Astrocyte (in vitro differentiated cells and primary cell): ENCODE measurements around the gene TGFB3. TPM values are rescaled to one million over a fixed set of nuclear protein-coding genes. Genes with fewer than 3 reads are reported as not detected.

Source experiments
- DNase-seq: peaks from one replicate; pipeline ENCODE4 v3.0.0-alpha.2; 2010; ENCODE audit warnings: low read depth
- FAIRE-seq: peaks from 2 replicates; lab custom pipeline; 2011; peaks lifted over from hg19 to GRCh38; lab: Jason Lieb, UNC
- H2AFZ ChIP-seq: 2 replicates; pipeline ENCODE4 v1.6.0; 2012; ENCODE audit warnings: low read depth, low read length, inconsistent platforms
- H3K27ac ChIP-seq: 2 replicates; pipeline ENCODE4 v1.5.1; 2011; ENCODE audit warnings: low read depth, low read length, inconsistent platforms
- H3K27me3 ChIP-seq: 2 replicates; pipeline ENCODE4 v1.6.0; 2011; ENCODE audit warnings: low read length, inconsistent platforms; ENCODE audit not compliant: insufficient read depth
- H3K36me3 ChIP-seq: 2 replicates; pipeline ENCODE4 v1.5.1; 2011; ENCODE audit warnings: low read length, inconsistent platforms; ENCODE audit not compliant: insufficient read depth
- H3K4me1 ChIP-seq: 2 replicates; pipeline ENCODE4 v1.5.1; 2011; ENCODE audit warnings: low read length, inconsistent platforms; ENCODE audit not compliant: insufficient read depth
- H3K4me2 ChIP-seq: 2 replicates; pipeline ENCODE4 v1.6.0; 2012; ENCODE audit warnings: low read length, inconsistent platforms
- H3K4me3 ChIP-seq: 2 replicates; pipeline ENCODE4 v1.5.1; 2011; ENCODE audit warnings: low read depth, mild to moderate bottlenecking, low read length, inconsistent platforms; ENCODE audit not compliant: insufficient read depth
- H3K79me2 ChIP-seq: 2 replicates; pipeline ENCODE4 v1.6.0; 2012; ENCODE audit warnings: mild to moderate bottlenecking, low read length, inconsistent platforms; ENCODE audit not compliant: insufficient read depth
- H3K9ac ChIP-seq: 2 replicates; pipeline ENCODE4 v1.6.0; 2012; ENCODE audit warnings: mild to moderate bottlenecking, low read length, inconsistent platforms
- H3K9me3 ChIP-seq: 2 replicates; pipeline ENCODE4 v1.5.1; 2012; ENCODE audit warnings: low read depth, mild to moderate bottlenecking, low read length, inconsistent platforms; ENCODE audit not compliant: insufficient read depth
- H4K20me1 ChIP-seq: 2 replicates; pipeline ENCODE4 v1.6.0; 2012; ENCODE audit warnings: low read length, inconsistent platforms; ENCODE audit not compliant: insufficient read depth
- H3K27ac Mint-ChIP-seq: one replicate; pipeline ENCODE4 v1.8.0; 2021; ENCODE audit warnings: mild to moderate bottlenecking, mixed read lengths; ENCODE audit not compliant: unreplicated experiment
- H3K27me3 Mint-ChIP-seq: one replicate; pipeline ENCODE4 v1.8.0; 2021; ENCODE audit warnings: low read depth, mixed read lengths; ENCODE audit not compliant: unreplicated experiment
- H3K36me3 Mint-ChIP-seq: one replicate; pipeline ENCODE4 v1.8.0; 2021; ENCODE audit warnings: low read depth, mixed read lengths; ENCODE audit not compliant: unreplicated experiment
- H3K4me1 Mint-ChIP-seq: one replicate; pipeline ENCODE4 v1.8.0; 2021; ENCODE audit warnings: low read depth, mixed read lengths; ENCODE audit not compliant: unreplicated experiment
- H3K4me3 Mint-ChIP-seq: one replicate; pipeline ENCODE4 v1.8.0; 2021; ENCODE audit warnings: mild to moderate bottlenecking, moderate library complexity, mixed read lengths; ENCODE audit not compliant: unreplicated experiment
- H3K9me3 Mint-ChIP-seq: one replicate; pipeline ENCODE4 v1.8.0; 2021; ENCODE audit warnings: mild to moderate bottlenecking, mixed read lengths; ENCODE audit not compliant: unreplicated experiment
- CTCF ChIP-seq: IDR thresholded peaks from 2 replicates; pipeline ENCODE4 v1.5.1; 2011; ENCODE audit warnings: low read depth, mild to moderate bottlenecking, inconsistent platforms, low read length, moderate library complexity; ENCODE audit not compliant: insufficient read depth
- EZH2 ChIP-seq: IDR thresholded peaks from 2 replicates; pipeline ENCODE4 v1.6.1; 2012; ENCODE audit warnings: mild to moderate bottlenecking, low read length, inconsistent platforms; ENCODE audit not compliant: insufficient read depth
- total RNA-seq: library from RNA; stranded (reverse); gene quantifications from 2 replicates; pipeline ENCODE4 v1.2.1, GENCODE V29; 2021

Gene TGFB3
- total RNA-seq, 1 donor from 2014 or later = 30.5 TPM

DNA sequence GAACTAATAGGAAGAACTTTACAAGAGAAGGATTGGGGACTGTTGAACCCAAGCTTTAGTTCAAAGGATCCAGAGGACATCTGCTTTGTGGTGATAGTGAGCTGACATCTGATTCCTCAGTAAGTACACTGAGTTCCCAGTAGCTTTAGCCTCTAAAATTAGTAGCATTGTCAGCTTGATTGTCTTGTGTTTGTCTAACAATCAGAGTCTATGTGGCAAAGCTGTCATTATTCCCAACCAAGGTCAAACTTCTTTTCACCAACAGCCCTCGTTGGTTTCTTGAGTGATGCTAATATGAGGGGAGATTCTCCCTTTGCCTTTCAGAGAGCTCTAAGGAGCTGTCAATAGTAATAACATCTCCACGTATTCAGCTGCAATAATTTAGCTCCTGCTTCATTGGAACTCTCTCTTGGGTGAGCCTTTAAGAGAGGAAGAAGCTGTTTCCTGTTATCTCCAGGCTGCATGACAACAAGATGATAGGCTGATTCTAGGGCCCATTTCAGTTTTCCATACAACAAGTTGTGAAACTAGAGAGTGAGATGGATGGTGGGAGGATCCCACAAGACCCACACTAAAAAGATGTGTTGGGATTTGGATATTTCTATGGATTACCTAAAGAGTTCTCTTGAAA is 46.7 kb downstream of the TGFB3 start:
- no peak overlapping the region for H3K9ac ChIP-seq
- H3K4me2 ChIP-seq = no peak overlapping the region

GRCh38 chr14:75933712-75934296 is 48.0 kb downstream of the TGFB3 start:
- DNase-seq (no peak), FAIRE-seq (no peak)
- Mint-ChIP-seq H3K4me3 (no peak overlapping the region), H3K27ac (no peak overlapping the region), H3K36me3 (peaks cover 5% of the 10 kb centered on the region), H3K9me3 (no peaks in the 10 kb centered on the region), H3K27me3 (no peaks in the 10 kb centered on the region), H3K4me1 (peaks cover 4% of the 10 kb centered on the region)
- no peaks in the 10 kb centered on the region for H4K20me1 ChIP-seq
- no peak overlapping the region for H3K4me3 ChIP-seq
- H3K27me3 ChIP-seq = no peaks in the 10 kb centered on the region
- H3K27ac ChIP-seq = no peak overlapping the region
- H3K79me2 ChIP-seq = no peaks in the 10 kb centered on the region
- TF ChIP-seq EZH2 (no peak), CTCF (no peak)
- H3K4me2 ChIP-seq = no peak overlapping the region
- H3K9ac ChIP-seq = no peak overlapping the region
- H3K4me1 ChIP-seq = no peaks in the 10 kb centered on the region
- H3K9me3 ChIP-seq = no peaks in the 10 kb centered on the region
- no peaks in the 10 kb centered on the region for H3K36me3 ChIP-seq
- H2AFZ ChIP-seq = no peak overlapping the region

More for the DNA sequence above, 46.7 kb downstream of the TGFB3 start:
- Histone ChIP-seq H2AFZ (no peak overlapping the region), H3K4me3 (no peak overlapping the region), H3K4me1 (no peaks in the 10 kb centered on the region), H3K9me3 (no peaks in the 10 kb centered on the region), H4K20me1 (no peaks in the 10 kb centered on the region), H3K27ac (no peak overlapping the region), H3K27me3 (no peaks in the 10 kb centered on the region), H3K36me3 (no peaks in the 10 kb centered on the region), H3K79me2 (no peaks in the 10 kb centered on the region)
- H3K27ac Mint-ChIP-seq = no peak overlapping the region
- no peaks in the 10 kb centered on the region for H3K9me3 Mint-ChIP-seq
- no peaks in the 10 kb centered on the region for H3K27me3 Mint-ChIP-seq
- H3K4me3 Mint-ChIP-seq = no peak overlapping the region
- peaks cover 4% of the 10 kb centered on the region for H3K4me1 Mint-ChIP-seq
- TF ChIP-seq CTCF (no peak), EZH2 (no peak)
- FAIRE-seq (no peak), DNase-seq (no peak)
- H3K36me3 Mint-ChIP-seq = peaks cover 5% of the 10 kb centered on the region

DNA sequence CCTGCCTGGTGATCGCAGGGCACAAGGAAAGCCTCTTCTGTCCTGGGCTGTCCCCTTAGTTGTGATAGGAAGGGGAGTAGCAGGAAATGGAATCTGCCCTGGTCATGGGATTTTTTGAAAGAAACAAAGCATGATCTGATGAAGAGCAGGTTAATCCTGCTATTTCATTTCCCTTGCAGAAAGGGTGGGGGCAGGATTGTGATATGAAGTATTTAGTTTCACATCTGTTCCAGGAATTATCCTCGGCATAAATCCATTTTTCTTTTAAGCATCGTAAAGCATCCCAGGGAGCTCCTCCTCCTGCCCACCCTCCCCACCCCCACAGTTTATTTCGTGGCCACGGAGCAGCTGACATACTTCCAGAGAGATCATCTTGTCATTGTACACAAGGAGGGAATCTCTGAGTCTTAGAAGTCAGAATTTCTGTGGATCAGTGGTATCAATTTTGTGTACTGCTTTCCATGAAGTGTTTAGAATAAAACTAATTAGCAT is 53.1 kb downstream of the TGFB3 start:
- Histone ChIP-seq H3K4me1 (no peaks in the 10 kb centered on the region), H2AFZ (no peak overlapping the region), H3K27ac (no peak overlapping the region), H3K9me3 (no peaks in the 10 kb centered on the region), H3K27me3 (no peaks in the 10 kb centered on the region), H3K4me3 (no peak overlapping the region), H3K79me2 (no peaks in the 10 kb centered on the region), H3K4me2 (no peak overlapping the region), H4K20me1 (no peaks in the 10 kb centered on the region), H3K9ac (peak overlapping the region; percentile 27), H3K36me3 (no peaks in the 10 kb centered on the region)
- H3K4me3 Mint-ChIP-seq = no peak overlapping the region
- H3K9me3 Mint-ChIP-seq = peaks cover 5% of the 10 kb centered on the region
- no peak for TF ChIP-seq CTCF
- no peak for TF ChIP-seq EZH2
- no peaks in the 10 kb centered on the region for H3K27me3 Mint-ChIP-seq
- FAIRE-seq = no peak
- no peak for DNase-seq
- H3K36me3 Mint-ChIP-seq = peaks cover 7% of the 10 kb centered on the region
- peaks cover 4% of the 10 kb centered on the region for H3K4me1 Mint-ChIP-seq
- no peak overlapping the region for H3K27ac Mint-ChIP-seq
